NCI-H1105 (cell line): ENCODE data around the gene PTPN23.

Experiments
- DNase-seq: peaks from one replicate; lab custom pipeline; 2025; lab: John Stamatoyannopoulos, UW

Gene PTPN23

DNA sequence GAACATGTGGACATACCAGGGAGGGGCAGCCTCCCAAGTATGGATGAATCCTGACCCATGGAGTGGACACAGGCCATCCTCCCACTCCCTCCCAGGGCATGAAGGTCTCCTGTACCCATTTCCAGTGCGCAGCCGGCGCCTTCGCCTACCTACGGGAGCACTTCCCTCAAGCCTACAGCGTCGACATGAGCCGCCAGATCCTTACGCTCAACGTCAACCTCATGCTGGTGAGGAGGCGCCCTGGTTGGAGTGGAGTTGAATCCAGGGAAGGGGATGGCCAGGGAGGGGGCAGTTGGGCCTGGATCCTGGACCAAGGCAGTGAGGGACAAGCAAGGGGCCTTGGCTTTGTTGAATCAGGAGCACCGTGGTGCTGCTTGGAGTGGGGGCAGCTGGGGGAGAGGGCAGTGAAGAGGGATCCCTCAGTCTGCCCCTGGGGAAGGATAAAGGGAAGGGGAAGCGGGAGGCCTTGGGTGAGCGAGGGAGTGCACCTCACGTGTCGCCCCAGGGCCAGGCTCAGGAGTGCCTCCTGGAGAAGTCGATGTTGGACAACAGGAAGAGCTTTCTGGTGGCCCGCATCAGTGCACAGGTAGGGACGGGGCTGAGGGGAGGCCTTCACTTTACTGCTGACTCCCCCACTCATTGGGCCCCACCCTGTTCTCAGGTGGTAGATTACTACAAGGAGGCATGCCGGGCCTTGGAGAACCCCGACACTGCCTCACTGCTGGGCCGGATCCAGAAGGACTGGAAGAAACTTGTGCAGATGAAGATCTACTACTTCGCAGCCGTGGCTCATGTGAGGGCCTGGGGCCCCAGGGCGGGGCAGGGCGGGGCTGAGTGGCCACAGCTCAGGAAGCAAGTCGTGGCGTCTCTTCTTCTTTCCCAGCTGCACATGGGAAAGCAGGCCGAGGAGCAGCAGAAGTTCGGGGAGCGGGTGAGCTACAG, 25.3 kb downstream of the PTPN23 start:
- no peak for DNase-seq

GRCh38 chr3:47406762-47407149, 25.9 kb downstream of the PTPN23 start:
- no peak for DNase-seq

- no peak for DNase-seq
These were observed 26.4 kb downstream of the PTPN23 start for GRCh38 chr3:47407237-47407636.

DNA sequence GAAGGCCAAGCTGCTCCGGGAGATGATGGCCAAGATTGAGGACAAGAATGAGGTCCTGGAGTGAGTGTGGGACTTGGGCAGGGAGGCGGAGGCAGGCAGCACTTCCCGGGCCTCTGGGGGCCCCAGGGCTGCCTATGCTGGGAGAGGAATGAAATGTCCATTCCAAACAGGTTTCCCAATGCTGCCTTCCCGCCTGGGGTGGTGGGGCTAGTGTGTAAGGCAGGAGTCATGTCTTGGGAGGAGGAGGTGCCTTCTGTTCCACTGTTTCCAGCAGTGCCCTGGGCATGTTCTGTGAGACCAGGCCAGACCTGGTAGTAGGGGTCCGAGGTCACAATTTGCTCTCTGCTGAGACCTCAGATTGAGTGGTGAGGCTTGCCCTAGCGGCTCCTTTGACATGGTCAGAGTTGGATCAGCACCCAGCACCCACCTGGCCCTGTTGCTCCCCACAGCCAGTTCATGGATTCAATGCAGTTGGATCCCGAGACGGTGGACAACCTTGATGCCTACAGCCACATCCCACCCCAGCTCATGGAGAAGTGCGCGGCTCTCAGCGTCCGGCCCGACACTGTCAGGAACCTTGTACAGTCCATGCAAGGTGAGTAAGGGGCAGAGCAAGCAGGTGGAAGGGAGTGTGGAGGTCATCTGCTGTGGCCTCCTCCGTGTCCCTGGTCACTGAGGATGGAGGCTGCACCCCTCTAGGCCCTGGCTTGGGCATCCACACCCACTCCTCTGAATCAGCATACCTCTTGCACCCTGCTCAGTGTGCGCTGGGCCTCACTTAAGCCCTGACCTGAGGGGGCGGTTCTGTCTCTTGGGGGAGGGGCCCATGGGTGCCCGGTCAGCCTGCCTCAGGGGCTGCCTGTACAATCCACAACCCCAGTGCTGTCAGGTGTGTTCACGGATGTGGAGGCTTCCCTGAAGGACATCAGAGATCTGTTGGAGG, 27.3 kb downstream of the PTPN23 start:
- no peak for DNase-seq

DNA sequence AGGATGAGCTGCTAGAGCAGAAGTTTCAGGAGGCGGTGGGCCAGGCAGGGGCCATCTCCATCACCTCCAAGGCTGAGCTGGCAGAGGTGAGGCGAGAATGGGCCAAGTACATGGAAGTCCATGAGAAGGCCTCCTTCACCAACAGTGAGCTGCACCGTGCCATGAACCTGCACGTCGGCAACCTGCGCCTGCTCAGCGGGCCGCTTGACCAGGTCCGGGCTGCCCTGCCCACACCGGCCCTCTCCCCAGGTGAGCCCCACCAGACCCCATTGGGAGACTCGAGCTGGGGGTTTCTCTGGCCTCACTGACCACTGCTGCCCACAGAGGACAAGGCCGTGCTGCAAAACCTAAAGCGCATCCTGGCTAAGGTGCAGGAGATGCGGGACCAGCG, 28.0 kb downstream of the PTPN23 start:
- DNase-seq, result no peak

GRCh38 chr3:47409284-47409683, 28.5 kb downstream of the PTPN23 start:
- DNase-seq, result no peak

DNA sequence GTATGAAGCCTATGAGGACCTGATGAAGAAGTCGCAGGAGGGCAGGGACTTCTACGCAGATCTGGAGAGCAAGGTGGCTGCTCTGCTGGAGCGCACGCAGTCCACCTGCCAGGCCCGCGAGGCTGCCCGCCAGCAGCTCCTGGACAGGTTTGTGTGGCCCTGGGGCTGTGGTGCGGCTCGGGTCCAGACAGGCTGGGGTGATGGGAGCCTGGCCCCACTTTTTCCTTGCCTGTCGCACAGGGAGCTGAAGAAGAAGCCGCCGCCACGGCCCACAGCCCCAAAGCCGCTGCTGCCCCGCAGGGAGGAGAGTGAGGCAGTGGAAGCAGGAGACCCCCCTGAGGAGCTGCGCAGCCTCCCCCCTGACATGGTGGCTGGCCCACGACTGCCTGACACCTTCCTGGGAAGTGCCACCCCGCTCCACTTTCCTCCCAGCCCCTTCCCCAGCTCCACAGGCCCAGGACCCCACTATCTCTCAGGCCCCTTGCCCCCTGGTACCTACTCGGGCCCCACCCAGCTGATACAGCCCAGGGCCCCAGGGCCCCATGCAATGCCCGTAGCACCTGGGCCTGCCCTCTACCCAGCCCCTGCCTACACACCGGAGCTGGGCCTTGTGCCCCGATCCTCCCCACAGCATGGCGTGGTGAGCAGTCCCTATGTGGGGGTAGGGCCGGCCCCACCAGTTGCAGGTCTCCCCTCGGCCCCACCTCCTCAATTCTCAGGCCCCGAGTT, 29.0 kb downstream of the PTPN23 start:
- DNase-seq, result no peak

DNA sequence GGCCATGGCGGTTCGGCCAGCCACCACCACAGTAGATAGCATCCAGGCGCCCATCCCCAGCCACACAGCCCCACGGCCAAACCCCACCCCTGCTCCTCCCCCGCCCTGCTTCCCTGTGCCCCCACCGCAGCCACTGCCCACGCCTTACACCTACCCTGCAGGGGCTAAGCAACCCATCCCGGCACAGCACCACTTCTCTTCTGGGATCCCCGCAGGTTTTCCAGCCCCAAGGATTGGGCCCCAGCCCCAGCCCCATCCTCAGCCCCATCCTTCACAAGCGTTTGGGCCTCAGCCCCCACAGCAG, 29.5 kb downstream of the PTPN23 start:
- DNase-seq, result no peak

- no peak for DNase-seq
These were observed 30.2 kb downstream of the PTPN23 start for GRCh38 chr3:47410801-47411646.

DNA sequence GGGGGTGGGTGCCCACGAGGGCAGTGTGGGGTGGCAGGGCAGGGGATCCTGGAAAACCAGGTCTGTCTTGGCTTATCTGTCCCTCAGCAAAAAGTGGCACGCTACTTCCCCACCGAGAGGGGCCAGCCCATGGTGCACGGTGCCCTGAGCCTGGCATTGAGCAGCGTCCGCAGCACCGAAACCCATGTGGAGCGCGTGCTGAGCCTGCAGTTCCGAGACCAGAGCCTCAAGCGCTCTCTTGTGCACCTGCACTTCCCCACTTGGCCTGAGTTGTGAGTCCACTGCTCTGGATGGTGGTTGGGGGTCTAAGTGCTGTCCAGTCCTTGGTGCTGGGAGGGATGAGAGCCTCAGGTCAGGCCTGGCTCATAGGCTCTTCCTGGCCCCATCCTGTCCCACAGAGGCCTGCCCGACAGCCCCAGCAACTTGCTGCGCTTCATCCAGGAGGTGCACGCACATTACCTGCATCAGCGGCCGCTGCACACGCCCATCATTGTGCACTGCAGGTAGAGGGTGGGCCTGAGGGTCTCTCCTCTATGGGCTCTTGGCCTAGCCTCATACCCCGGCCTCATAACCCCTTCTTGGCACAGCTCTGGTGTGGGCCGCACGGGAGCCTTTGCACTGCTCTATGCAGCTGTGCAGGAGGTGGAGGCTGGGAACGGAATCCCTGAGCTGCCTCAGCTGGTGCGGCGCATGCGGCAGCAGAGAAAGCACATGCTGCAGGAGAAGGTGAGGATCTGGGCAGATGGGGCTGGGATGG, 31.1 kb downstream of the PTPN23 start:
- DNase-seq, result no peak

DNA sequence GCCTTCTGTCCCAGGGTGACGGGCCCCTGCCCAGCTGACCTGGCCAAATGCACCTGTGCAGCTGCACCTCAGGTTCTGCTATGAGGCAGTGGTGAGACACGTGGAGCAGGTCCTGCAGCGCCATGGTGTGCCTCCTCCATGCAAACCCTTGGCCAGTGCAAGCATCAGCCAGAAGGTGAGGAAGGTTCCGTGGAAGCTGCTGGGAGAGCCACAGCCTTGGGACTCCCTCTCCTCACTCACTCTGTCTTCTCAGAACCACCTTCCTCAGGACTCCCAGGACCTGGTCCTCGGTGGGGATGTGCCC, 31.6 kb downstream of the PTPN23 start:
- no peak for DNase-seq

DNA sequence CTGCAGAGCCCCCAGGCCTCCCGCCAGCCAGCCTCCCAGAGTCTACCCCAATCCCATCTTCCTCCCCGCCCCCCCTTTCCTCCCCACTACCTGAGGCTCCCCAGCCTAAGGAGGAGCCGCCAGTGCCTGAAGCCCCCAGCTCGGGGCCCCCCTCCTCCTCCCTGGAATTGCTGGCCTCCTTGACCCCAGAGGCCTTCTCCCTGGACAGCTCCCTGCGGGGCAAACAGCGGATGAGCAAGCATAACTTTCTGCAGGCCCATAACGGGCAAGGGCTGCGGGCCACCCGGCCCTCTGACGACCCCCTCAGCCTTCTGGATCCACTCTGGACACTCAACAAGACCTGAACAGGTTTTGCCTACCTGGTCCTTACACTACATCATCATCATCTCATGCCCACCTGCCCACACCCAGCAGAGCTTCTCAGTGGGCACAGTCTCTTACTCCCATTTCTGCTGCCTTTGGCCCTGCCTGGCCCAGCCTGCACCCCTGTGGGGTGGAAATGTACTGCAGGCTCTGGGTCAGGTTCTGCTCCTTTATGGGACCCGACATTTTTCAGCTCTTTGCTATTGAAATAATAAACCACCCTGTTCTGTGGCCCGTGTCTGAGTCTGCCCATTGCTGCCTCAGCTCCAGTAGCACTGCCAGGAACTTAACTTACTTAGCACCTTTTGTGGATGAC, 32.2 kb downstream of the PTPN23 start:
- DNase-seq, result no peak

- no peak for DNase-seq
These were observed 32.9 kb downstream of the PTPN23 start for GRCh38 chr3:47413751-47414150.

DNA sequence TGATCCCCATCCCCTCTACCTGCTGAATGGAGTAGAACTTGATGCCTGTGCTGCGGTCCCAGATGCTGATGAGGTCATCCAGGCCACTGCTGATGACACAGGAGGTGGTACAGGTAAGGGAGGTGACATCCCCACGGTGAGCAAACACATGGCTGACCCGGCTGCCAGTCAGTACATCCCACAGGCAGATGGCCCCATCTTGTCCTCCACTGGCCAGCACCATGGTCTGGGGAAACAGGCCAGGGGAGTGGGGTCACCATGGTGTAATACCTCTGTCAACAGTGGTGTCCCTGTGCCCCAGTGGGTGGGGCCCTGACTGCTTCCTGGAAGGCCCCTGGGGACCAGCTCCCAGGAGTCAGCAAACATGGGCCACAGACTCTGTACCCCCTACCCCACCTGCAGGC, 33.3 kb downstream of the PTPN23 start:
- no peak for DNase-seq

- DNase-seq, result no peak
These were observed 34.1 kb downstream of the PTPN23 start for GRCh38 chr3:47414666-47415587.

DNA sequence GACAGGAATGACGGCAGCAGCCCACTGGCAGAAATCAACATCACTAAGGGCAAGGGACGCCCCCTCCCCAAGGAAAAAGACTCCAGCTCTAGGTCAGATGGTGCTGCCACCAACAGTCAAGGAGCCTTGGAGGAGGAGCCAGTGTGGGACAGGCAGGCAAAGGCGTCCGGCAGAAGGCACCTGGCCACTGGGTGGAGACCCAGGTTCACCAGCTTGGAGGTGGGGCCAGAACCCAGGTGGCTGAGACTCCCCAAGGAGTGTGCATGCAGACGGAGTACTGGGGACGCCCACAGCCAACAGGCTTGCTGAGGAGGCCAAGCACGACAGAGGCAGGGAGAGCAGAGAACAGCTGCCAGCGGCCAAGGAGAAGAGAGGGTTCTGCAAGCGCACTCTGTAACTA, 35.2 kb downstream of the PTPN23 start:
- DNase-seq, result no peak

DNA sequence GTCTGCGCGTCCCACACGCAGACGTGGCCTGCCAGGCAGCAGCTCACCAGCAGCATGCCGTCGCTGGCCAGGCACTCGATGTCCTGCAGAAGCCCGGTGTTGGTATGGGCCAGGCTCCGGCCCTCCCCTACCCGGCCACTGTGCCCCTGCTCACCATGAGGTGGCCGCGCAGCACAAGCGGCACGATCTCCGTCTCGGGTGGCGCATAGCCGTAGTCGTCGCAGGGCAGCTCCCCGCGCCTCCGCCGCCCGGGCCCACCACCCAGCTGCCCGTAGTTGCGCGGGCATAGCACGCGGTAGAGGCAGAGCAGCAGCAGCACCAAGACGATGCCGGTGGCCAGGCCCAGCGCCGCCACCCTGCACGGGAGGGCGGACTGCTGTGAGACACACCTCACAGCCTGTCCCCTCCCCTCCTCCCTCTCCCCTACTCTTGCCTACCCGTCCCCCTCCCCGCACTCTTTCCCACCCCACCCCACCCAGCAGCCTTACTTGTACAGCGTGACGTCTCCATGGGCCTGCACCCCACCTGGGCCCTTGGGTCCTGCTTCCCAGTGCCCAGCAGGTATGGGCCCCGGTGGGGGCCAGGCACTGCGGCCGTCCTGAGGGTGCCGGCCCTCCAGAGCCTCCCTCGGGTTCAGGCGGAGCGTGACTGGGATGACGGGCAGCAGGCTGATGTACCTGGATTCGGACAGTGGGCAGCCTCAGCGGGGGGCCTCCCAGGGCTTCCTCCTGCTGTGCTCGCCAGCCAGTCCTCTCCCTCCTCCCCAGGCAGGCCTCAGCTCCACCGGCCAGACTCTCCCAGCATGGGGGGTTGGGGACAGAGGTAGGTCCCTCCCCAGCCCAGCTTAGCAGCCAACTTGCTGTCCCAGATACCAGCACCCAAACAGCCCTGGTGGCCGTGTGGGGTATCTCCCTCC, 37.6 kb downstream of the PTPN23 start:
- no peak for DNase-seq
